Hematopoietic multipotent progenitor cell treated with erythropoietin and hydrocortisone succinate and interleukin-3 and kit ligand, for 8 days (in vitro differentiated cells): ENCODE measurements around the gene MTERF1.
"Not testable (repeated sequence)": the region's sequence is repeated elsewhere in the genome, so short reads cannot be mapped to it uniquely, and the experiment has no call there.

ENCODE experiments used
- DNase-seq: peaks from one replicate; pipeline ENCODE4 v3.0.0-alpha.2; 2015

MTERF1 gene

DNA sequence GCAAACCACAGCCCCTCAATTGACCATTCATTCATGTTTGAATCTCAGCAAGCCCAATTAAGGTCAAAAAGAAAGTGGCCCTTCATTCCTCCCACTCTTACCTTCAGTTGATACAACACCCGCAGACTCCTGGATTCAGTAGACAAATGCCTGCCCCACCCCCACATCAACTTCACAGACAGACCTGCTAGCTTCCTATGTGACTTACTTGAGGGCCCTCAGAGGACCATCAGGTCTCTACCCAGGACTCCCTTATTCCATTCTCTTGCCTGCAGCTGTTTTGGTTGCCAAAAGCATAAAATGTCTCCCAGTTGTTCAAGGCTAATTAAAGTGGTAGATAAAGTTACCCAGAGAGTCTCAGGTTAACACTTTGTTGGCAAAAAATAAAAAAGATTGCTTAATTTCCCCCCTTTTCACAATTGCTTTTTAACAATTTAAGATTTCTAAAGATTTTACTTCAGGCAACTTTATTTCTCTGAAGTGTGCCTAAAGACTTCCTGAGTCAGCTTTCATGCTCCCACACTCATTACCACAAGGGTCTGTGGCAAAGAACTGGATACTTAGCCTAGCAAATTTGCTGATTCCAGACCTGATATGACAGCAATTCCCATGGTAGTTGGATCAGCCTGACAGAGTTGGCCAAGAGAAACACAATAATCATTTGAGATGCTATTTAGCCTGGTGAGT, 3.3 kb upstream of the MTERF1 start:
- DNase-seq, result no peak

DNA sequence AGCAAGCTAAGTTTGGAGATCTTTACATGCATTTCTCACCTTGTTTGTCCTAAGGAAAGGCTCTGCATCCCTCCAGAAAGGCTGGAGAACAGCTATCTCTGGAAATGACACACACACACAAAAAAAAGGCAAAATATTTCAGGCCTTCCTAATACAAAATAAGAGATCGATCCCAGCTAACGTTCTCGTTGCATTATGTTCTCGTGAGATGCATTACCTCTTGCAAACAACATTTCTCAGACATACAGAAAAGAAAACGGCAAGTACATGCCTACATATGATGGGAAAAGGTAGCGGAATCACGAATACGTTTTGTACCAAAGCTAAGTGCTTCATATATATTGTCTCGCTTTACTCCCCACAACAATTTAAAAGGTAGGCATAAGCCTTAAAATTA, 488 bp downstream of the MTERF1 start:
- DNase-seq, result no peak

DNA sequence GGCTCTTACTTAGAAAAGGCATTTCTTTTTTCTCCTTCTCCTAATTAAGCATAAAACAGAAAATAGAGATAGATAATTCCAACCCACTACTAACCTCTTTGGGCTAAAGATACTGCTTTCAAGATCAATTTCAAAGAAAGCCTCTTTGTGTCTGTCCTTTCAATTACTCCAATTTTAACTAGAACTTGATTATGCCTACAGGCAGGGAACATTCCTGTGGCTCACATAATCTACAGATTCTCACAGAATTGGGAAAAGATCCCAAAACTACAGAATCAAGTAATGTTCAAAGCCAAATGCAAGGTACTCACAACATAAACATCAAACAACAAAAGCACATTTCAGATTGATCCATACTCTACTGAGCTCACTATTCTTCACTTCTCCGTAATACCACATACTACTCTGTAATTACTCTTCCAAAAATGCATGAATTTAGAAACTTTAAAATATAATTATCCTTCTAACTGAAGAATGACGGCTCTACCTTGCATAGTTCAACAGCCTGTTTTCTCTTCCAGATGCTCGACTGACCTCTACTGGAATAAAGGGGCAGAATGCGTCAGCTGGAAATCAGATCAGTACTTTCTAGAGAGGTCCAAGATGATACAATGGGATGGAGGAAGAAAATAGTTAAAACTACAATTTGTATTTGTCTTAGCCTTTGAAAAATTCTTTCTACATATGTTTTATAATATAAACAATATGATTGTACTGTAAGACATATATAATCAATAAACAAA, 3.9 kb downstream of the MTERF1 start:
- no peak for DNase-seq

DNA sequence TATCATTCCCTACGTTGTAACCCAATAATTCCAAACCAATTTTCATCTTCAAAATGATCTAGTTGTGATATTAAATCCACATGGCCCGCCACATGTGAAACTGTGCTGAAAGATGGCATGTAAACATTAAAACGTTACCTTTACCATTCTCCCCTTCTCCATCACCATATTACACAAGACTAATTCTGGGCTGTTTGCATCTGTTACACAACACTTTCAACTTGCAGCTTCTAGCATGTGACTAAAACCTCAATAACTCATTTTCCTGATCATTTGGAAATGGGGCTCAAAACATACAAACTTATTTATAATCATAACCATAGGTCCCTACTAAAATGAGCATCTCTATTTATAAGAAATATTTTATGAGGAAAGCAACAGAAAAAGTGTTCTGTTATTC, 4.7 kb downstream of the MTERF1 start:
- DNase-seq, result no peak

DNA sequence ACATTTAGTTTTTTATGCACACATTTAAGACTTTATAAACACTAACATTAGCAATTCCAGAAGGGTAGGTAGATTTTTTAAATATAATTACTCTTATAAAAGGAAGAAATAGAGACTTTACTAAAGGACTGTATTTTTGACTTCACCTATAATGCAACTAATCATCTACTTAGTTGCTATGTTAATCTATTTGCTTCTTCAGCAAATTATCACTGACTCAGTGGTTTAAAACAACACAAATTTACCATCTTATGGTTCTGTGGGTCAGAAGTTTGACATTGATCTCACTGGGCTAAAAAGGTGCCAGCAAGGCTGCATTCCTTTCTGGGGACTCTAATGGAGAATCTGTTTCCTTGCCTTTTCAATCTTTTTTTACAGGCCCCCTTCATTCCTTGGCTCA, 7.6 kb downstream of the MTERF1 start:
- no peak for DNase-seq

GRCh38 chr7:91872069-91872468, 8.4 kb downstream of the MTERF1 start:
- DNase-seq, result no peak

GRCh38 chr7:91869661-91870060, 10.8 kb downstream of the MTERF1 start:
- DNase-seq, result no peak

DNA sequence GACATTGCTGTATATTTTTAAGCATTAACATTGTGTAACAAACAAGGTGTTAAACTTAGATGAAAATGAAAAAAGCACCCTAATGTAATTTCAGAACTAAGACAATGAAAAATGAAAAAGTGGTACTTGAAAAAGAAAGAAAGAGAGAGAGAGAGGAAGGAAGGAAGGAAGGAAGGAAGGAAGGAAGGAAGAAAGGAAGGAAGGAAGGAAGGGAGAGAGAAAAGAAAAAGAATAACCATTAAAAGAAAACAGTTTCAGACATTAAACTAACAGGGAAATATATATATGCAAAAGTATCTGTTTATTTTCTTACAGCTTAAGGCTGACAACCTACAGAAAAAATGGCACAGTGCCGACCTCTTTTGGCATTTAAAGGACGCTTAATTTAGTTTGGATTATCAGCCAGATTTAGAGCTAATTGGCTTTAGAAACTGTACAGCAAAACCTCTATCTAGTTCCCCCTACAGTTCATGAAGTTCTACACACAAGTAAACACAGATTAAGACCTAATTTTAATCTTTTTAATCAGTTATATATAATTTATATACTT, 13.8 kb downstream of the MTERF1 start:
- DNase-seq, result no peak

GRCh38 chr7:91865511-91865910, 15.0 kb downstream of the MTERF1 start:
- DNase-seq, result no peak

GRCh38 chr7:91864604-91865003, 15.9 kb downstream of the MTERF1 start:
- DNase-seq, result not testable (repeated sequence)

GRCh38 chr7:91864070-91864469, 16.4 kb downstream of the MTERF1 start:
- DNase-seq, result no peak

DNA sequence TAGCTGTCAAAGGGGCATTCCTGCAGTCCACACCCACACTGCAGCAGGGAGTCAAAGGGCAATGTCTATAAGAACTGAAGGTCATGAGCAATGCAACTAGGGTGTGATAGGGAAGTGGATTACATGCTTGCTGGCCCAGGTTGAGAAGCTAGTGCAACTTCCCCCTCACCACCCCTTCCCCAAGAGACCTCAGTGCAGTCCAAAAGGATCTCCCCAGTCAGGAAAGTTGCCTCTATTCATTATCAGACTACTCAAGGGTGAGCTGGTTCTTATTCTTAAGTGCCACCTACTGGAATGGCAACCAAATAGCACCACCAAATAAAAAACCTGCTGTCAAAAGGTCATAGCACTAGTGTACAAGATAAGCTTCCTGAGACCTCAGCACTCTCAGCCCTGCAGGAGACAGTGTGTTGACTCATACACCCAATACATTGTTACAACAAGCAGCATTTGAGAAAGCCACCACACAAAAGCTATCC, 28.2 kb downstream of the MTERF1 start:
- DNase-seq, result peak; percentile 74

DNA sequence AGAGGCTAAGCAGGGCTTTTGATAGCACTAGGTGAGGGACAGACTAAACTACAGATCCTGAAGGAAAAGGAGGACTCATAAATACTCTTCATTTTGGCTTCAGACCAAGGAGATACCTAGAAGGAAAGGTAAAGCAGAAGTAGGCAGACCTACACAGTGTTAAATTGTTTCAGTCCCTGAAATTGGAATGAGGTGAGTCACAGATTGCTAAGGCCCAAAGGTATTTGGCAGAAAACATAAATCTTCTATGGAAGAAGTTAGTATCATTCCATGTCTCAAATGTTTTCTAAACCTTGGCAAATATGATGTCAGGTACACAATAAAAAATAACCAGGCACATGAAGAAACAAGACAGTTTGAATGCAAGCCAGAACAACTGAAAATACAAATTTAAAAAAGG, 30.0 kb downstream of the MTERF1 start:
- no peak for DNase-seq

GRCh38 chr7:91847876-91848588, 32.5 kb downstream of the MTERF1 start:
- DNase-seq, result no peak

- DNase-seq, result no peak
Measured at GRCh38 chr7:91847231-91847630, 33.3 kb downstream of the MTERF1 start.

DNA sequence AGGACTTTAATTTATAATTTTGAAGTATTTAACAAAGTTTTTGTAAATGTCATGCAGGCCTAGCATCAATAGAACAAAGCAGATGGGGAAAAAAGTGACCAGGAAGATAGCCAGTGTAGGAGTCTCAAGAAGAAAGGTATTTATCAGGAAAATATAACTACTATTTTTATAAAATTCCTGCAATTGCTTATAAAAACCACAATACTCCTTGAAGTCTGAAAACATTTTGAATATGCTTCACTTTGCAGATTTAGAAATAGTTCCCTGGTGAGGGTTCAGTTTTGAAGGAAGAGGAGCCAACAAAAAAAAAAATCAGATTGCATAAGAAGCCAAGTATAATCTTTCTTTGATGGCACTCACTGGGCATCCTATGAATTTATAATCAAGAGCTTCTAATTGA, 34.1 kb downstream of the MTERF1 start:
- no peak for DNase-seq

DNA sequence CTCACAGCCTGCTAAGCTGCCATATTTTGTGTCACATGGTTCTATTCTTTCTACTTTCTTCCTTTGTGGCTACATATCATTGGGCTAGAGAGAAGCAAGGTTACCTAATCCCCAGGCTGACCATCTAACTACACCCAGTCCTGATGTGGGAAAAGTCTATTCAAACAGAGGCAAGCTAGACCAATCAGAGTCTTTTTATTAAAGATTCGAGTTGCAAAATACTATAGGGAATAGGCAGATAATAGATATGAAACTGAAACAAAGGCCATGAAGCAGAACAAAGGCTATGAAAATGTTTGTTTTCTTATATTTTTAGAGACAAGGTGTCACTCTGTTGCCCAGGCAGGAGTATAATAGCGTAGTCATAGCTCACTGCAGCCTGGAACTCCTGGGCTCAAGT, 36.7 kb downstream of the MTERF1 start:
- no peak for DNase-seq

- no peak for DNase-seq
Measured at GRCh38 chr7:91838439-91838838, 42.1 kb downstream of the MTERF1 start.

- DNase-seq, result no peak
Measured at GRCh38 chr7:91837397-91838070, 43.0 kb downstream of the MTERF1 start.

DNA sequence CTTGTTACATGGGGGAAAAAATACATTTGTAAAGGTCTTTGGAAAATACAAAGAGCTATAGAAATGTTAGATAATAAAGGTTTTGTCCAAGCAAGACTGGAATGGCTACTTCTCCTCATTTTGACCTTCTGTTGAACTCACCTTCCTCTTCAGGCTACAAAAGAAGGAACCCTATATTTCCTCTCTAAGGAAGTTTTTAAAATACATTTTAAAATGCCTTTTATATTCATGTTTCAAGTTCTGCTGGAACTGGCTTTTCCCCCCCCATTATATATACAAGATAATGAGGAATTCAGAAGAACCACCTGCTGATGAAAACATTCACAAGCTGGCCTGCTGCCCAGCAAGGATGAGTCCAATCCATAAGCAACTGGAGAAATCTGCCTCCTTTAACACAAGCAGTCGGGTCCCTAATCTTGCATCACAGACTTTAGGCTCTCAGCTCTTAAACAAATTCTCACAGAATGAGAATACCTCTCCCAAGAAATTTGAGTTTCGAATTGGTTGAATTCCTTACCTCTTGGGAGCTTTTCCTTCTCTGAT, 44.6 kb downstream of the MTERF1 start:
- DNase-seq, result no peak

- DNase-seq, result no peak
Measured at GRCh38 chr7:91835091-91835825, 45.2 kb downstream of the MTERF1 start.

GRCh38 chr7:91832493-91833045, 47.9 kb downstream of the MTERF1 start:
- no peak for DNase-seq
